ENCODE results near the gene SLC25A39. TPM values are rescaled to one million over a fixed set of nuclear protein-coding genes. Genes with fewer than 3 reads are reported as not detected.

SLC25A39 gene
- total and polyA plus RNA-seq, 2 of the 13 experiments (the other 11 are each of a cell fraction or from before 2014, with no cell fraction given) = 144 to 151 TPM

DNA sequence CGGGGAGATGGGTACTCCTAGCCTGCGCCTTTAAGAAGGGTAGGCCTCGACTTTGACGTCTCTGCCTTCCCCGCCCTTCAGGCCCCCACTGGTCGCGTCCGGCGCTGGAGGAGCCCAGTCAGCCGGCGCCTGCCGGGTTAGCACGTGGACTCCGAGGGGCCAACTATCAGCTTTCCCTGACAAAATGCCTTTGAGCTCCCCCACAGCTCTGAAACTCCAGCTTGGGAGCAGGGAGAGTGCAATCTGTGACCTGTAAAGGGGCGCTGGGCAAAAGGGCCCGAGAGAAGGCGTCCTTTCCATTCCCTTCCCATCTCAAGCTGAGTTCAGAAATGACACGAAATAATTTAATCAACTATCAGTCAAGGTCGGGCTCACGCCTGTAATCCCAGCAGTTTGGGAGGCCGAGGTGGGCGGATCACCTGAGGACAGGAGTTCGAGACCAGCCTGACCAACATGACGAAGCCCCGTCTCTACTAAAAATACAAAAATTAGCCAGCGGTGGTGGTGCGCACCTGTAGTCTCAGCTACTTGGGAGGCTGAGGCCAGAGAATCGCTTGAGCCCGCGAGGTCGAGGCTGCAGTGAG is 2.3 kb upstream of the SLC25A39 start (continued):
- TF ChIP-seq, protein P1, sequence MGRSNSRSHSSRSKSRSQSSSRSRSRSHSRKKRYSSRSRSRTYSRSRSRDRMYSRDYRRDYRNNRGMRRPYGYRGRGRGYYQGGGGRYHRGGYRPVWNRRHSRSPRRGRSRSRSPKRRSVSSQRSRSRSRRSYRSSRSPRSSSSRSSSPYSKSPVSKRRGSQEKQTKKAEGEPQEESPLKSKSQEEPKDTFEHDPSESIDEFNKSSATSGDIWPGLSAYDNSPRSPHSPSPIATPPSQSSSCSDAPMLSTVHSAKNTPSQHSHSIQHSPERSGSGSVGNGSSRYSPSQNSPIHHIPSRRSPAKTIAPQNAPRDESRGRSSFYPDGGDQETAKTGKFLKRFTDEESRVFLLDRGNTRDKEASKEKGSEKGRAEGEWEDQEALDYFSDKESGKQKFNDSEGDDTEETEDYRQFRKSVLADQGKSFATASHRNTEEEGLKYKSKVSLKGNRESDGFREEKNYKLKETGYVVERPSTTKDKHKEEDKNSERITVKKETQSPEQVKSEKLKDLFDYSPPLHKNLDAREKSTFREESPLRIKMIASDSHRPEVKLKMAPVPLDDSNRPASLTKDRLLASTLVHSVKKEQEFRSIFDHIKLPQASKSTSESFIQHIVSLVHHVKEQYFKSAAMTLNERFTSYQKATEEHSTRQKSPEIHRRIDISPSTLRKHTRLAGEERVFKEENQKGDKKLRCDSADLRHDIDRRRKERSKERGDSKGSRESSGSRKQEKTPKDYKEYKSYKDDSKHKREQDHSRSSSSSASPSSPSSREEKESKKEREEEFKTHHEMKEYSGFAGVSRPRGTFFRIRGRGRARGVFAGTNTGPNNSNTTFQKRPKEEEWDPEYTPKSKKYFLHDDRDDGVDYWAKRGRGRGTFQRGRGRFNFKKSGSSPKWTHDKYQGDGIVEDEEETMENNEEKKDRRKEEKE (IDR thresholded peaks at IDR 0.05) = no peak
- TF ChIP-seq PATZ1 (CRISPR knock-in tag; IDR thresholded peaks at IDR 0.05) = peak; percentile 95
- no peak for TF ChIP-seq ZNF33A (CRISPR knock-in tag; IDR thresholded peaks at IDR 0.05; ENCODE audit: borderline replicate concordance)
- TF ChIP-seq RFXAP (CRISPR knock-in tag; IDR thresholded peaks at IDR 0.05; ENCODE audit: borderline replicate concordance) = 0 out of 2 replicates have a peak, but pooled peaks have one; percentile 43
- peak; percentile 83 for TF ChIP-seq HDAC1 (CRISPR knock-in tag; IDR thresholded peaks at IDR 0.05)
- peak; percentile 86 for TF ChIP-seq SMAD3 (CRISPR knock-in tag; IDR thresholded peaks at IDR 0.05)
- TF ChIP-seq ASH2L (IDR thresholded peaks at IDR 0.05; ENCODE audit: insufficient read length, low read depth, low read length) = peak; percentile 37
- 0 out of 2 replicates have a peak, but pooled peaks have one; percentile 53 for TF ChIP-seq TGIF2 (CRISPR knock-in tag; IDR thresholded peaks at IDR 0.05)
- peak; percentile 79 for TF ChIP-seq MEF2D (CRISPR knock-in tag; IDR thresholded peaks at IDR 0.05)
- no peak for TF ChIP-seq ZNF136 (CRISPR knock-in tag; IDR thresholded peaks at IDR 0.05; ENCODE audit: low read depth)
- TF ChIP-seq, protein P2, sequence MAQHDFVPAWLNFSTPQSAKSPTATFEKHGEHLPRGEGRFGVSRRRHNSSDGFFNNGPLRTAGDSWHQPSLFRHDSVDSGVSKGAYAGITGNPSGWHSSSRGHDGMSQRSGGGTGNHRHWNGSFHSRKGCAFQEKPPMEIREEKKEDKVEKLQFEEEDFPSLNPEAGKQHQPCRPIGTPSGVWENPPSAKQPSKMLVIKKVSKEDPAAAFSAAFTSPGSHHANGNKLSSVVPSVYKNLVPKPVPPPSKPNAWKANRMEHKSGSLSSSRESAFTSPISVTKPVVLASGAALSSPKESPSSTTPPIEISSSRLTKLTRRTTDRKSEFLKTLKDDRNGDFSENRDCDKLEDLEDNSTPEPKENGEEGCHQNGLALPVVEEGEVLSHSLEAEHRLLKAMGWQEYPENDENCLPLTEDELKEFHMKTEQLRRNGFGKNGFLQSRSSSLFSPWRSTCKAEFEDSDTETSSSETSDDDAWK (CRISPR knock-in tag; IDR thresholded peaks at IDR 0.05) = no peak
- TF ChIP-seq, protein P3, sequence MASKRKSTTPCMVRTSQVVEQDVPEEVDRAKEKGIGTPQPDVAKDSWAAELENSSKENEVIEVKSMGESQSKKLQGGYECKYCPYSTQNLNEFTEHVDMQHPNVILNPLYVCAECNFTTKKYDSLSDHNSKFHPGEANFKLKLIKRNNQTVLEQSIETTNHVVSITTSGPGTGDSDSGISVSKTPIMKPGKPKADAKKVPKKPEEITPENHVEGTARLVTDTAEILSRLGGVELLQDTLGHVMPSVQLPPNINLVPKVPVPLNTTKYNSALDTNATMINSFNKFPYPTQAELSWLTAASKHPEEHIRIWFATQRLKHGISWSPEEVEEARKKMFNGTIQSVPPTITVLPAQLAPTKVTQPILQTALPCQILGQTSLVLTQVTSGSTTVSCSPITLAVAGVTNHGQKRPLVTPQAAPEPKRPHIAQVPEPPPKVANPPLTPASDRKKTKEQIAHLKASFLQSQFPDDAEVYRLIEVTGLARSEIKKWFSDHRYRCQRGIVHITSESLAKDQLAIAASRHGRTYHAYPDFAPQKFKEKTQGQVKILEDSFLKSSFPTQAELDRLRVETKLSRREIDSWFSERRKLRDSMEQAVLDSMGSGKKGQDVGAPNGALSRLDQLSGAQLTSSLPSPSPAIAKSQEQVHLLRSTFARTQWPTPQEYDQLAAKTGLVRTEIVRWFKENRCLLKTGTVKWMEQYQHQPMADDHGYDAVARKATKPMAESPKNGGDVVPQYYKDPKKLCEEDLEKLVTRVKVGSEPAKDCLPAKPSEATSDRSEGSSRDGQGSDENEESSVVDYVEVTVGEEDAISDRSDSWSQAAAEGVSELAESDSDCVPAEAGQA (IDR thresholded peaks at IDR 0.05; ENCODE audit: low read depth) = 0 out of 2 replicates have a peak, but pooled peaks have one; percentile 62
- TF ChIP-seq, protein P3 (CRISPR knock-in tag; IDR thresholded peaks at IDR 0.05; ENCODE audit: borderline replicate concordance) = no peak
- TF ChIP-seq LCORL (IDR thresholded peaks at IDR 0.05) = no peak
- TF ChIP-seq LCORL (CRISPR knock-in tag; IDR thresholded peaks at IDR 0.05) = 0 out of 2 replicates have a peak, but pooled peaks have one; percentile 61
- no peak; the same call in 1 of the 2 replicates for TF ChIP-seq ETV5 (CRISPR knock-in tag; IDR thresholded peaks at IDR 0.05; ENCODE audit: borderline replicate concordance)
- 0 out of 2 replicates have a peak, but pooled peaks have one; percentile 34 for TF ChIP-seq ZSCAN9 (CRISPR knock-in tag; IDR thresholded peaks at IDR 0.05; ENCODE audit: borderline replicate concordance)
- TF ChIP-seq KLF9 (CRISPR knock-in tag; IDR thresholded peaks at IDR 0.05; ENCODE audit: low read depth) = no peak
